Muscle layer of colon (tissue), 2 donors: Measurements from ENCODE around the gene PYY.
"Not testable (repeated sequence)": the region's sequence is repeated elsewhere in the genome, so short reads cannot be mapped to it uniquely, and the experiment has no call there.

Source experiments
- H3K27ac ChIP-seq: one replicate; pipeline ENCODE4 v1.7.0; 2013; ENCODE audit warnings: low read depth, mild to moderate bottlenecking, low read length, moderate library complexity
- H3K27me3 ChIP-seq, 2 donors: one replicate each; pipeline ENCODE4 v1.7.0; 2013; ENCODE audit warnings: low read length in 2 of 2, mild to moderate bottlenecking in 2 of 2; ENCODE audit not compliant: insufficient read depth in 2 of 2, control insufficient read depth in 1 of 2
- H3K36me3 ChIP-seq: one replicate; pipeline ENCODE4 v1.7.0; 2013; ENCODE audit warnings: mild to moderate bottlenecking, low read length; ENCODE audit not compliant: insufficient read depth
- H3K4me1 ChIP-seq: one replicate; pipeline ENCODE4 v1.7.0; 2013; ENCODE audit warnings: mild to moderate bottlenecking, low read length; ENCODE audit not compliant: insufficient read depth
- H3K4me3 ChIP-seq, 2 donors: one replicate each; pipeline ENCODE4 v1.7.0; 2013; ENCODE audit warnings: low read length in 2 of 2, low read depth in 1 of 2, mild to moderate bottlenecking in 1 of 2, moderate library complexity in 1 of 2
- H3K9ac ChIP-seq: one replicate; pipeline ENCODE4 v1.7.0; 2013; ENCODE audit warnings: low read length
- H3K9me3 ChIP-seq: one replicate; pipeline ENCODE4 v1.7.0; 2013; ENCODE audit warnings: mild to moderate bottlenecking, low read length
- donor health status: abdominal sarcoma.
- donor health status: Adenocarcinoma of cecum.

Gene PYY

DNA sequence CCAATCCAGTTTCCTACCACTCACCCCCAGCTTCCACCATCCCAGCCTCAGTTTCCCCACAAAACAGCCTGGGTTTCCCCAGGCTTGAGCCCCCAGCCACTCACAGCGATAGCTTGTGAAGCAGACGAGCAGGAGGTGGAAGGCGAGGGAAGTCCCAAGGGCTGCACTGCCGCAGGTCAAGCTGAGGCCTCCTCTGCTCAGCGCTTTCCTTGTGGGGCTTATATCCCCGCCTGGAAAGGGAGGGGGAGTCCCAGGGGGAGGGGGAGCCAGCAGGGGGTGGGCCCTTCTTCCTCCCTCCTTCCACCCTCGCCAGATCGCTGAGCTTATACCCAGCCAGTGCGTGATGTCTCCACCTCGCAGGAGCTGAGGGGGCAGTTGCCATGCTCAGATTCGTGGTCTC is at the start of gene PYY:
PYY (minus strand) TSS at position 195 of the 400 bp plus-strand sequence. CDS start 457 bp downstream, outside the sequence.
- Histone ChIP-seq H3K27me3 (peaks cover 10 to 45% of the 10 kb centered on the region in 2 donors), H3K9ac (no peak within 1 kb of the TSS), H3K9me3 (no peaks in the 10 kb centered on the region), H3K4me1 (no peaks in the 10 kb centered on the region), H3K36me3 (no peaks in the 10 kb centered on the region), H3K4me3 (no peak within 1 kb of the TSS), H3K27ac (no peak within 1 kb of the TSS)

DNA sequence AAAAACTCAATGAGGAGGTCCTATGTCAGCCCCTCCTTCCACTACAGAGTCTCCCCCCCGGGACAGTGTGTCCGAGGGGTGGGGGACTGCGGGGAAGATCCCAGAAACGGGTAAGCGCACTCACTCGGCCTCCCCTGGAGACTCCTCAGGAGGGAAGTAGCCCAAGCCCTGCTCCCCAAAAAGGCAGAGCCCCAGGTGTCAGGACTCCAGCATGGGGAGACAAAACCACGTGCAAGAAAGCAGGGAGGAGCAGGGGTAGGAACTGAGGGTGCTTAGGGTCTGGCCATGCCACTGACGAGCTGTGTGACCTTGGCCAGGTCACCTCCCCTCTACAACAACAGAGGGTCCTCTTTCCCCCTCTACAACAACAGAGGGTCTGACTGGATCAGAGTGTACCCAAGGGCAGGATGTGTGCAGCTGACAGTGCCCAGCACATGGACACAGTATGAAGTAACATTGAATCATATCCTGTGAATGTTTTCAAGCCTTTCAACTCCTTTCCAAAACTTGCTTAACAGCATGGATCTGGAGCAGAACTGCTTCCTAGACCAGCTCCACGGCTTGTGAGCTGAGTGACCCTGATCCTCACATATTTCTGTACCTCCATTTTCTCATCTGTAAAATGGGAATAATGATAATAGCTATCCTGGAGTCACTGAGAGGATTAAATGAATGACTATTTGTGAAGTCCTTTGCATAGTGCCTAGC is 48.6 kb upstream of the PYY start:
- Histone ChIP-seq H3K4me1 (peaks cover 13% of the 10 kb centered on the region), H3K27ac (no peak overlapping the region), H3K36me3 (no peaks in the 10 kb centered on the region), H3K9me3 (no peaks in the 10 kb centered on the region), H3K9ac (no peak overlapping the region), H3K4me3 (no peak overlapping the region), H3K27me3 (peaks cover 12 to 38% of the 10 kb centered on the region in 2 donors)

DNA sequence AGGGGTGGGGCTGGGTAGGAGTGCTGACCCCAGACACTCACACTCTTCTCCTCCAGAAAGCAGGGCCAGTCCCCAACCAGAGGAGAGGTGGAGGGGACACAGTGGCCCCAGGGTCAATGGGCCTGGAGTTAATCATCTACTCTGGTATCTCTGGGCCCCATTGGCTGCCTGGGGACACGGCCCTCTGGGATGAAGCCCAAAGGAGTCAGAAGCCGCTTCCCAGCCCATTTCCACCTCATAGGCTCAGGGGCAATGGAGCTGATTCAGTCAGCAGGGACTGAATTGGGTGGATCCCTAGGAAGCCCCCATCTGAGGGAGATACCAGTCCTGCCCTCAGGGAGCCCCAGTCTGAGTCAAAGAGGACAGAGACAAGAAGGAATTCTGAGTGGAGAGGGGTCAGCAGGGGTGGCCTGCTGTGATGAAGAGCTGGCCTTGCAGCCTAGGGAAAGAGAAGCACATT is 47.8 kb upstream of the PYY start:
- no peak overlapping the region for H3K9ac ChIP-seq
- no peak overlapping the region for H3K4me3 ChIP-seq
- no peak overlapping the region for H3K27ac ChIP-seq
- peaks cover 12 to 30% of the 10 kb centered on the region in 2 donors for H3K27me3 ChIP-seq
- H3K4me1 ChIP-seq = peaks cover 8% of the 10 kb centered on the region
- no peaks in the 10 kb centered on the region for H3K9me3 ChIP-seq
- no peaks in the 10 kb centered on the region for H3K36me3 ChIP-seq

DNA sequence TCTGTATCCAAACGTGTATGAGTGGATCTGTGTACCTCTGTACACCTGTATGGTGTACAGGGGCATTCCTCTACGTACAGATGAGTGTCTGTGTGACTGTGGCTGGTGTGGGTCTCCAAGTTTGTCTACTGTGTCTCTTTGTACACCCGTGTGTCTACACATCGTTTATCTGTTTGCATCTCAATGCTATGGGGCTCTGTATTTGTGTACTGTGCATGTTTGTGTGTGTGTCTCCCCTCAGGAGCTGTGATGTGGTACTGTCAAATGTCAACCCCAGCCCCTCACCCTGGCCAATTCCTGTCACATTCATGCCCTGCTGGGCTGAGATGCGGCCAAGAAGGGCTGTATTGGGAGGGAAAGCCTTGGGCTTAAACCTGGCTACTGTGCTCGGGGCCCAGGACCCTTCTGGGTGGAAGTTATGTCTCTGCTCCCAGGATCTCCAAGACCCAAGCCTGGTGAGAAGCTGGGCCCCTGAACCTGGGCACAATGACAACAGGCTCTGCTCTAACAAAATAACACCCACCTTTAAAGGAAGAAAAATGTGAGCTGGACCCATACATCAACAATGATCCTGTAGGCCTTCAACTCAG is 47.2 kb upstream of the PYY start:
- Histone ChIP-seq H3K36me3 (no peaks in the 10 kb centered on the region), H3K4me3 (no peak overlapping the region), H3K9me3 (no peaks in the 10 kb centered on the region), H3K9ac (no peak overlapping the region), H3K27ac (no peak overlapping the region), H3K27me3 (peaks cover 12 to 27% of the 10 kb centered on the region in 2 donors), H3K4me1 (peaks cover 8% of the 10 kb centered on the region)

DNA sequence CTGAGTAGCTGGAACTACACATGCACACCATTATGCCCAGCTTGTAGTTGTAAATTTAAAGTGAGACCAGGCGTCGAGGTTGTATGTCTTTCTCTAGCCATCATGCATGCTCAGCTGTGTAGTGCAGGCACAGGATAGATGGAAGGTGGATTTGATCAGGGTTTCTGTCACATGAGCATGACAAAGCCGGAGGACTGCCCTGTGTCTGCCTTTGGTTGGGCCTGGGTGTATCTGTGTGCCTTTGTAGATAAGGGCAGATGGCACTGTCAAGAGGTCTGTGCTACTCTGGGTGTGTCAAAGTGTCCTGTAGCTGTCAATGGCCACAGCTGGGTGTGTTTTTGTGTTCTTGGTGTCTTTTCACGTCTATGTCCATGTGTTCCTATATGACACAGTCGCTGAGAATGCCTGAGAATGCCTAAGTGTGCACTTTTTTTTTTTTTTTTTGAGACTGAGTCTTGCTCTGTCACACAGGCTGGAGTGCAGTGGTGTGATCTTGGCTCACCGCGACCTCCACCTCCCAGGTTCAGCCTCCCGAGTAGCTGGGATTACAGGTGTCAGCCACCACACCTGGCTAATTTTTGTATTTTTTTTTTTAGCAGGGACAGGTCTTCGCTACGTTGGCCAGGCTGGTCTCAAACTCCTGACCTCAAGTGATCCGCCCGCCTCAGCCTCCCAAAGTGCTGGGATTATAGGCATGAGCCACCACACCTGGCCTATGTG is 46.6 kb upstream of the PYY start:
- no peaks in the 10 kb centered on the region for H3K36me3 ChIP-seq
- H3K9ac ChIP-seq = no peak overlapping the region
- no peaks in the 10 kb centered on the region for H3K9me3 ChIP-seq
- H3K4me1 ChIP-seq = peaks cover 5% of the 10 kb centered on the region
- peaks cover 9 to 27% of the 10 kb centered on the region in 2 donors for H3K27me3 ChIP-seq
- H3K4me3 ChIP-seq = no peak overlapping the region
- no peak overlapping the region for H3K27ac ChIP-seq

DNA sequence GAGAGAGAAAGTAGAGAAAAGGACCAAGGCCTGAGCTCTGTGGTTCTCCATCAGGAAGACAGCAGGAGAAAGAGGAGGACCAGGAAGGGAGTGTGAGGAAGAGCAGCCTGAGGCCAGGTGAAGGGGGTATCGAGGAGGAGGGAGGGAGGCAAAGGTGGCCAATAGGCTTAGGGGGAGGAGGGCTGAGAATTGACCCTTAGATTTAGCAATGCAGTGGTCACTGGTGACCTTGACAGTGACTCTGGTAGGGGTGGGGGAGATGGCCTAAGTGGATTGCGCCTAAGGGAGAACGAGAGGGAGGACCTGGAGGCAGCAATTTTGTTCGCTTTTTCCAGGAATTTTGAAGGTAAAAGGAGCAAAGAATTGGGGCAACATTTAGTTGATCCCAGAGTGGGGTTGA is 45.3 kb upstream of the PYY start:
- Histone ChIP-seq H3K36me3 (no peaks in the 10 kb centered on the region), H3K4me1 (peaks cover 6% of the 10 kb centered on the region), H3K27ac (no peak overlapping the region), H3K9ac (no peak overlapping the region), H3K27me3 (peaks cover under 1 to 27% of the 10 kb centered on the region in 2 donors), H3K9me3 (no peaks in the 10 kb centered on the region), H3K4me3 (no peak overlapping the region)

DNA sequence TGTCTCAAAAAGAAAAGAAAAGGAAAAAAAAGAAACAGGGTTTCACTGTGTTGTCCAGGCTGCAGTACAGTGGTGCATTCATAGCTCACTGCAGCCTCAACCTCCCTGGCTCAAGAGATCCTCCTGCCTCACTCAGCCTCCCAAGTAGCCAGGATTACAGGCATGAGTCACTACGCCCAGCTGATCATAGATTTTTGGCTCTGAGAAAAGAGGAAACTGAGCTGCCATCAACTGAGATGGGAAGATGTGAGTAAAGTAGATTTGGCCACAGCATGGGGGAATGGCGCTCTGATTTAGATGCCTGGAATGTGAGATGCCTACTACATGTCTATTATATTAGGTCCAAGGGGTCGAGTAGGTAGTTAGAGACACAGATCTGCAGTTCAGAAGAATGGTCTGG is 44.8 kb upstream of the PYY start:
- Histone ChIP-seq H3K9me3 (no peaks in the 10 kb centered on the region), H3K4me3 (no peak overlapping the region), H3K9ac (no peak overlapping the region), H3K27ac (no peak overlapping the region), H3K36me3 (no peaks in the 10 kb centered on the region), H3K4me1 (peaks cover 6% of the 10 kb centered on the region), H3K27me3 (peaks cover 0 to 25% of the 10 kb centered on the region in 2 donors)

DNA sequence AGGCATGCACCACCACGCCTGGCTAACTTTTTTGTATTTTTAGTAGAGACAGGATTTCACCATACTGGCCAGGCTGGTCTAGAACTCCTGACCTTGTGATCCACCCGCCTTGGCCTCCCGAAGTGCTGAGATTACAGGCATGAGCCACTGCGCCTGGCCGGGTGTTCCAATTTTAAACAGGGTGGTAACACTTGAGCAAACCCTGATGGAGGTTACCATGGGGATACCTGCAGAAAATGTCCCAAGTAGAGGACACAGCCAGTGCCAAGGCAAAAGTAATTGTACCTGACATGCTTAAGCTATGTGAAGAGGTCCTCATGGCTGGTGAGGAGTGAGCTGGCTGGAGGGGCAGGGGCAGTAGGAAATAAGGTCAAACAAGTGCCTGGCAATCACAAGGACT is 43.4 kb upstream of the PYY start:
- not testable (repeated sequence) for H3K4me1 ChIP-seq, H3K9ac ChIP-seq, H3K9me3 ChIP-seq, H3K27ac ChIP-seq, H3K4me3 ChIP-seq, H3K36me3 ChIP-seq
- H3K27me3 ChIP-seq = peaks cover 0 to 24% of the 10 kb centered on the region in 2 donors

DNA sequence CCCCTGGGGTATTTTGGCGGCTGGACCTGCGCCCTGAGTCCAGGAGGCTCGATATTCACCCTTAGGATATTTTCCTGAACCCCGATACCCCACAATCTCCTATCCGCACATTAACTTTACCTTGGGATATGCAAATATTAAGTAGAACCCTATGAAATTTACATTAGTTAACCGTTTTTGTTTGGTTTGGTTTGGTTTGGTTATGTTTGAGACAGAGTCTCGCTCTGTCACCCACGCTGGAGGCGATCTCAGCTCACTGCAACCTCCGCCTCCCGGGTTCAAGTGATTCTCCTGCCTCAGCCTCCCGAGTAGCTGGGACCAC is 41.4 kb upstream of the PYY start:
- H3K9me3 ChIP-seq = no peaks in the 10 kb centered on the region
- no peak overlapping the region for H3K9ac ChIP-seq
- peak overlapping the region in 1 of 2 donors; percentile 20 for H3K4me3 ChIP-seq
- no peak overlapping the region for H3K27ac ChIP-seq
- no peaks in the 10 kb centered on the region for H3K36me3 ChIP-seq
- peaks cover 6% of the 10 kb centered on the region for H3K4me1 ChIP-seq
- H3K27me3 ChIP-seq = peaks cover 0 to 24% of the 10 kb centered on the region in 2 donors

DNA sequence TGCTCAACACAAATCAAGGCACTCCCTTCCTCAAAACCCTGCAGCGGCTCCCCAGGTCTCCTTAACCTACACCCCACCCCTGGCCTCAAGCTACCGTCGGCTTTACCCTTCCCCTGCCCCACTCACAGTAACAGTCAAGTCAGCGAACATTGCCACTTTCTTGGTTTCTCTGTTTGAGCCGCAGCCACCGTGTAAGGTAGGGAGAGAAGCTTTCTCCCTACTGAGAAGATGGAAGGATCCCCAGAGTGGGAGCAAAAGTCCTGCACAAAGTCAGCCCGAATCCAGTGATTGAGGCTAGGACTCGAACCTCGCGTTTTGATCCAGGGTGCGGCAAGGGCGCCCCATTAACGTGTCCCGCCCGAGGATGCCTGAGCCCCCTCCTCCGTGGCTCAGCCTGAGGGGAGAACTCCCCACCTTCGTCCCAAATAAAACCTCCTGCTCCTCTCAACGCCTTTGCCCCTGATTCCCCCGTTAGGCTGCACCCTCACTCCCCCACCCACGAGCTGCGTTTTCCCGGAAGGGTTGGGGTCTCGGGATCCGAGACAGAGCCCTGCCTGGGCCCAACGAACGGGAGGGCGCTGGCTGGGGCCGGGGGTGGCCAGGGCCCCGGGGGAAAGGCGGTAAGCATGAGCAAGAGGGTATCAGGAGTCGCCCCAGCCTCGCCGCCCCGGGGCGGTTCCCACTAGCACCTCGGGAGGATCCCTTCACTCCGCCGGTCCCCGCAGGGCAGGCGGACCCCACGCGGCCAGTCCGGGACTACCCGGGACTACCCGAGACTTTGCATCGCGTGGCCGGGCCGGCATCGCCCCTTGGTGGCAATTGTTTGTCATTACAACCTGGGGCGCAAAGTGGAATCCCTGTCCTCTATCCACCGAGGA is 40.8 kb upstream of the PYY start:
- H3K4me3 ChIP-seq = peak overlapping the region in 1 of 2 donors; percentile 20
- H3K27ac ChIP-seq = no peak overlapping the region
- H3K9ac ChIP-seq = no peak overlapping the region
- H3K27me3 ChIP-seq = peaks cover 0 to 24% of the 10 kb centered on the region in 2 donors
- no peaks in the 10 kb centered on the region for H3K36me3 ChIP-seq
- no peaks in the 10 kb centered on the region for H3K9me3 ChIP-seq
- H3K4me1 ChIP-seq = peaks cover 6% of the 10 kb centered on the region

DNA sequence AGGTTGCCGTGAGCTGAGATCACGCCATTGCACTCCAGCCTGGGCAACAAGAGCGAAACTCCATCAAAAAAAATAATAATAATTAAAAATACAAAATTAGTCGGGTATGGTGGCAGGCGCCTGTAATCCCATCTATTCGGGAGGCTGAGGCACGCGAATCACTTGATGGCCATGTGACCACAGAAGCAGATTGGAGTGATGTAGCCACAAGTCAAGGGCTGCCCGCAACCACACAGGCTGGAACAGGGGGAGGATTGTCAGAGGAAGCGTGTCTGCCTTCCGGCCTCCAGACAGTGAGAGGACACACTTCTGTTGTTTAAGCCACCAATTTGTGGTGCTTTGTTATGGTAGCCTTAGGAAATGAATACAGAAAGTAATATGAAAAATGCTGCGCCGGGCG is 38.9 kb upstream of the PYY start:
- Histone ChIP-seq H3K4me1 (peaks cover 6% of the 10 kb centered on the region), H3K9me3 (no peaks in the 10 kb centered on the region), H3K27me3 (peaks cover 0 to 24% of the 10 kb centered on the region in 2 donors), H3K27ac (no peak overlapping the region), H3K4me3 (no peak overlapping the region), H3K9ac (no peak overlapping the region), H3K36me3 (no peaks in the 10 kb centered on the region)
